Mononuclear cell (primary cell): ENCODE data around the gene MALT1. TPM values are rescaled to one million over a fixed set of nuclear protein-coding genes. Genes with fewer than 3 reads are reported as not detected.
"Not testable (repeated sequence)": the region's sequence is repeated elsewhere in the genome, so short reads cannot be mapped to it uniquely, and the experiment has no call there.

Experiments used
- H3K27me3 ChIP-seq: 2 replicates; pipeline ENCODE4 v1.6.0; 2011; ENCODE audit warnings: low read length, control low read depth; ENCODE audit not compliant: insufficient read depth
- H3K4me1 ChIP-seq: 2 replicates; pipeline ENCODE4 v1.5.1; 2011; ENCODE audit warnings: mild to moderate bottlenecking, low read length, control low read depth; ENCODE audit not compliant: insufficient read depth
- H3K4me3 ChIP-seq: 2 replicates; pipeline ENCODE4 v1.5.1; 2011; ENCODE audit warnings: mild to moderate bottlenecking, low read length, moderate library complexity
- H3K9me3 ChIP-seq: 2 replicates; pipeline ENCODE4 v1.5.1; 2011; ENCODE audit warnings: low read depth, mild to moderate bottlenecking, control low read depth, low read length
- total RNA-seq: library from RNA; depleted of rRNA; stranded (reverse); fragments of >200 nt; gene quantifications from one replicate; pipeline ENCODE4 v1.2.3, GENCODE V29; 2012

Gene MALT1
- total RNA-seq, 1 donor = 127 TPM

- Histone ChIP-seq H3K4me3 (no peak overlapping the region), H3K27me3 (no peaks in the 10 kb centered on the region), H3K9me3 (no peaks in the 10 kb centered on the region), H3K4me1 (no peaks in the 10 kb centered on the region)
These were observed 56.7 kb downstream of the MALT1 start for GRCh38 chr18:58727776-58728500.

- H3K4me3 ChIP-seq = no peak overlapping the region
- no peaks in the 10 kb centered on the region for H3K9me3 ChIP-seq
- H3K4me1 ChIP-seq = no peaks in the 10 kb centered on the region
- no peaks in the 10 kb centered on the region for H3K27me3 ChIP-seq
These were observed 57.5 kb downstream of the MALT1 start for GRCh38 chr18:58728719-58729118.

- Histone ChIP-seq H3K4me3 (no peak overlapping the region), H3K4me1 (no peaks in the 10 kb centered on the region), H3K27me3 (no peaks in the 10 kb centered on the region), H3K9me3 (no peaks in the 10 kb centered on the region)
These were observed 59.4 kb downstream of the MALT1 start for GRCh38 chr18:58730618-58731017.

GRCh38 chr18:58732471-58732870 is 61.2 kb downstream of the MALT1 start:
- Histone ChIP-seq H3K27me3 (no peaks in the 10 kb centered on the region), H3K9me3 (no peaks in the 10 kb centered on the region), H3K4me3 (no peak overlapping the region), H3K4me1 (no peaks in the 10 kb centered on the region)

GRCh38 chr18:58733866-58734265 is 62.6 kb downstream of the MALT1 start:
- Histone ChIP-seq H3K9me3 (no peaks in the 10 kb centered on the region), H3K27me3 (no peaks in the 10 kb centered on the region), H3K4me1 (no peaks in the 10 kb centered on the region), H3K4me3 (no peak overlapping the region)

- Histone ChIP-seq H3K27me3 (no peaks in the 10 kb centered on the region), H3K4me1 (no peaks in the 10 kb centered on the region), H3K9me3 (no peaks in the 10 kb centered on the region), H3K4me3 (no peak overlapping the region)
These were observed 67.1 kb downstream of the MALT1 start for GRCh38 chr18:58738322-58738721.

GRCh38 chr18:58745914-58746313 is 74.6 kb downstream of the MALT1 start:
- Histone ChIP-seq H3K4me1 (peaks cover 5% of the 10 kb centered on the region), H3K27me3 (no peaks in the 10 kb centered on the region), H3K4me3 (no peak overlapping the region), H3K9me3 (peaks cover 22% of the 10 kb centered on the region)

- Histone ChIP-seq H3K9me3 (peaks cover 22% of the 10 kb centered on the region), H3K4me3 (no peak overlapping the region)
These were observed 77.8 kb downstream of the MALT1 start for GRCh38 chr18:58748899-58749595.

GRCh38 chr18:58753976-58754375 is 82.7 kb downstream of the MALT1 start:
- H3K9me3 ChIP-seq = peaks cover 7% of the 10 kb centered on the region
- H3K4me1 ChIP-seq = peaks cover 19% of the 10 kb centered on the region
- H3K27me3 ChIP-seq = no peaks in the 10 kb centered on the region
- no peak overlapping the region for H3K4me3 ChIP-seq

More at GRCh38 chr18:58748899-58749595, 77.8 kb downstream of the MALT1 start:
- Histone ChIP-seq H3K4me1 (peaks cover 5% of the 10 kb centered on the region), H3K27me3 (no peaks in the 10 kb centered on the region)

- Histone ChIP-seq H3K9me3 (peaks cover under 1% of the 10 kb centered on the region), H3K27me3 (no peaks in the 10 kb centered on the region), H3K4me3 (no peak overlapping the region), H3K4me1 (peaks cover 19% of the 10 kb centered on the region)
These were observed 83.3 kb downstream of the MALT1 start for GRCh38 chr18:58754544-58755068.

GRCh38 chr18:58755304-58756010 is 84.2 kb downstream of the MALT1 start:
- Histone ChIP-seq H3K4me1 (peaks cover 19% of the 10 kb centered on the region), H3K4me3 (no peak overlapping the region), H3K27me3 (no peaks in the 10 kb centered on the region), H3K9me3 (no peaks in the 10 kb centered on the region)

- H3K9me3 ChIP-seq = no peaks in the 10 kb centered on the region
- no peak overlapping the region for H3K4me3 ChIP-seq
- H3K4me1 ChIP-seq = peaks cover 23% of the 10 kb centered on the region
- H3K27me3 ChIP-seq = no peaks in the 10 kb centered on the region
These were observed 84.9 kb downstream of the MALT1 start for GRCh38 chr18:58756148-58756547.

GRCh38 chr18:58756596-58757240 is 85.5 kb downstream of the MALT1 start:
- Histone ChIP-seq H3K4me1 (peaks cover 26% of the 10 kb centered on the region), H3K9me3 (no peaks in the 10 kb centered on the region), H3K27me3 (no peaks in the 10 kb centered on the region), H3K4me3 (no peak overlapping the region)

- H3K4me3 ChIP-seq, H3K27me3 ChIP-seq, H3K9me3 ChIP-seq: not testable (repeated sequence)
- H3K4me1 ChIP-seq = peaks cover 26% of the 10 kb centered on the region
These were observed 86.1 kb downstream of the MALT1 start for GRCh38 chr18:58757351-58757750.

- Histone ChIP-seq H3K4me3 (no peak overlapping the region), H3K27me3 (no peaks in the 10 kb centered on the region), H3K9me3 (no peaks in the 10 kb centered on the region), H3K4me1 (peaks cover 26% of the 10 kb centered on the region)
These were observed 86.8 kb downstream of the MALT1 start for GRCh38 chr18:58758046-58758445.
